GM19351 (cell line): Measurements from ENCODE around the gene LAMC1.

ENCODE experiments used
- ATAC-seq: cut with Tn5 transposase; IDR thresholded peaks from one replicate; pipeline ENCODE4 v1.9.1; 2021; ENCODE audit warnings: mild to moderate bottlenecking, moderate library complexity; ENCODE audit not compliant: unreplicated experiment

Gene LAMC1

DNA sequence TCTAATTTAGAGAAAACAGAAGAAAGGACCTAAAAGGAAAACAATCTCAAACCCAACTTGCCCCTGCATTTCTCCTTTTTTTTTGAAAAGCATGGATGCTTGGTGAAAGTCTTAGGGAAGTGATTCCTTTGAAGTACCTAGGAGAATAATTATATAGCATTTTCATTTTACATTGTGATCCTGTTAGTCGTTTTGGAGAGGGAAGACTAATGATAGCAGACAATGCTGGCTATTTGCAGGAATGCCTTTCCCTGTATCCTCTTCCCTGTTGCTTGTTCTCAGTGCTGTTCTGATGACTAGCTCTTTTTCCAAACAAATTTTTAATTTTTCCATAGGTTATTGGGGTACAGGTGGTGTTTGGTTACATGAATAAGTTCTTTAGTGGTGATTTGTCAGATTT, 53.9 kb downstream of the LAMC1 start:
- ATAC-seq, result no peak

DNA sequence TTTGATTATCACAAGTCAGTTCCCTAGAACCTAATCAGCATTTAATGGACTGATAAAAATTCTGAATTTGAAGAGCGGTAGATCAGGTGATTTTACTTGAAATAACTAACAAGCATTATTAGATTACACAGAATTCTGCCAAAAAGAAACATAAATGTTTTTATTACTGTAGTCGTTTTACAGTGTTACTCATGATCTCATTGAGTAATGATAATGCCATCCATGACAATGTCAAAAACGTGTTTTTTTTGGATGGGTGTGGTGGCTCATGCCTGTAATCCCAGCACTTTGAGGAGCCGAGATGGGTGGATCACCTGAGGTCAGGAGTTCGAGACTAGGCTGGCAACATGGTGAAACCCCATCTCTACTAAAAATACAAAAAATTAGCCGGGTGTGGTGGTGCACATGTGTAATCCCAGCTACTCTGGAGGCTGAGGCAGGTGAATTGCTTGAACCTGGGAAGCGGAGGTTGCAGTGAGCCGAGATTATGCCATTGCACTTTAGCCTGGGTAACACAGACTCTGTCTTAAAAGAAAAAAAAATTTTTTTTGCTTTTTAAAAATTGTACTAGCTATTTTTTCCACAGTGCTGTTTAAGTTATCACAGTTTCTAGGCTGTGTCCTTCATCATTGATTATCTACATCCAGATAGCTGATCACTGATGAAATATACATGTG, 56.6 kb downstream of the LAMC1 start:
- ATAC-seq, result no peak

DNA sequence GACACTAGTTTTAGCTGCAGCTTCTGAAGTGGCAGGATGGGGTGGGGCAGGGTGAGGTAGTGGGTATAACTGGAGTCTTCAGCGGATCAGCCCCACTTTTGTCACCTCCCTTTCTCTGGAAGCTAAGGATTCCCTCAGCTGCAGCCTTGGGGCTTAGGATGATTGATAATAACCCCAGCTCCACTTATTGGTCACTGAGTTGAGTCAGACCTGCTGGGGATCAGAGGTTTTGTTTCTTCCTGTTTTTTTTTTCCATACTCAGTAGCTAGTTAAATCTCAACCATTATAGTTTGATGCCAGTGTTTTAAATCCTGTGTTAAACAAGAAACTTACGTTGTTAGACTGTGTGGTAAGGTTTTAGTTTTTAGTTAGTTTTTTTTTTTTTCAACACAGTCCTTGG, 57.2 kb downstream of the LAMC1 start:
- ATAC-seq, result no peak

DNA sequence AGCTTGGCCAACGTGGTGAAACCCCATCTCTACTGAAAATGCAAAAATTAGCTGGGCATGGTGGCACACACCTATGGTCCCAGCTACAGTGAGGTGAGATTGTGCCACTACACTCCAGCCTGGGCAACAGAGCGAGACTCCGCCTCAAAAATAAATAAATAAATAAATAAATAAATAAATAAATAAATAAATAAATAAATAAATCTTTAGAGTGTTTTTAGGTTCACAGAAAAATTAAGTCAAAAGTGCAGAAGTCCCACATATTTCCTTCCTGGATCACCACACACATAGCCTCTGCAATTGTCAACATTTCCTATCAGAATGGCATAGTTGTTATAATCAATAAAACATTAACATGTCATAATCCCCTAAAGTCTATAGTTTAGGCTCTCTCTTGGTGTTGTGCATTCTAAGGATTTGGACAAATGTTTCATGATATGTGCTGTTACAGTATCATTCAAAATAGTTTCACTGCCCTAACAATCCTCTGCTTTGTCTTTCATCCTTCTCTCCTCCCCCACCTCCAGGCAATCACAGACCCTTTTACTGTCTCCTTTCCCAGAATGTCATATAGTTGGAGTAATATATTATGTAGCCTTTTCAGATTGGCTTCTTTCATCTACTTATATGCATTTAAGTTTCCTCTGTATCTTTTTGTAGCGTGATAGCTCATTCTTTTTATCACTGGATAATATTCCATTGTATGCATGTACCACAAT, 58.3 kb downstream of the LAMC1 start:
- no peak for ATAC-seq

DNA sequence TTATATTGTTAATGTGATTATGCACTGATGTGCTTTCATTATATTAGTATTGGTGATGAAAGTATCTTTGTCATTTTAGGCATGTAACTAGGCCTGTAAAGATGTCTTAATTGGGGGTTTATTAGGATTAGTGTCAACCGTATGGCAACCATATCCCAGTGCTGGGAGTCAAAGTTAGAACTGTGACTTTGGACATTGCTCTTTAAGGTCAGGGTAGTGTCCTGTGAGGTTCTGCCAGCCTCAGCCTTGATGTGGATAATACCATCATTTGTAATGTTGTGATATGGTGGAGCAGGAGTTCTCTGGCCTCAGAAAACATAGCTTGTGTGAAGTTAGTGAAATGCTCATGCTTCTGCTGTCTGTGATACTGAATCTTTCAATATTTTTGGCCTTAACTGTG, 59.4 kb downstream of the LAMC1 start:
- no peak for ATAC-seq

DNA sequence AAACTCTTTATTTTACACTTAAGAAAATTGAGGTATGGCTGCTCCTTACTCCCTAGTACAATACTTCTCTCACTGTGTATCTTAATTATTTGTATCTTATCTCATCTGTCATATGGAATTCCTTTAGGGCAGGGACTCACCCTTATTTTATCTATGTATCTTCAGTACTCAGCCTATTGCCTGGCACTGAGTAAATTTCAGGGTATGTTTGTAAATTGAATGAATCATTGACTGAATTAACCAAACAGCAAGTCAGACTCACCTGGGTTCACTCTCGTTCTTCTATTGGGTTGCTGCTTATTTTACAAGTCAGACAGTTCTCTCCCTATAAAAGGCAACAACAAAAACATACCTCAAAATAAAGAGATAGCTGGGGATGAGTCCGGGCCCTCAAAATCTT, 63.8 kb downstream of the LAMC1 start:
- ATAC-seq, result no peak

DNA sequence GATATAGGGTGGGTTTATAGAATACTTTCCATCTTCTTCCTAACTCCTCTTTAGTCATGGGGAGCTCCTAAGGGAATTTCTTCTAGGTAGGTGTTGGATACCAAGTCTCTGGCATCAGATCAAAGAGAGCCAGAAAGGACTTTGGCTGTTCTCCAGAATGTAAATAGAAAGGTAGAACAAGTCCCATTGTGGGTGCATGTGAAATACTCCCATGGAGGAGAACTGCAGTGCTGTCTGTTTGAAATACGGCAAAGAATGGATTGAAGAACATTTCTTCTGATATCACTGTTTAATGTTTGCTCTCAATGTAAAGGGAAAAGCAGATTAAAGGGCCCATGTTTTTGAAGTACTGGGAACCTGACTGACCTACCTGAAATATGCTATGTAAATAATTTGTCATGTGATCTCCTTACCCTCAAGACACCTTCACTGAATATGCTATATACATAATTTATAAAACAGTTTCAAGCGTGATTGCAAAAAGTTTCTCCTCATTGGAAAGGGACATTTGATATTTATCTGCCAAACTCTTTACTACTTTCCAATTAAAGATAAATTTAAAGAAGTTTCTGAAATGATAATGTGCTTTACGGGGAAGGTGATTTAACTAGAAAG, 65.9 kb downstream of the LAMC1 start:
- no peak for ATAC-seq

DNA sequence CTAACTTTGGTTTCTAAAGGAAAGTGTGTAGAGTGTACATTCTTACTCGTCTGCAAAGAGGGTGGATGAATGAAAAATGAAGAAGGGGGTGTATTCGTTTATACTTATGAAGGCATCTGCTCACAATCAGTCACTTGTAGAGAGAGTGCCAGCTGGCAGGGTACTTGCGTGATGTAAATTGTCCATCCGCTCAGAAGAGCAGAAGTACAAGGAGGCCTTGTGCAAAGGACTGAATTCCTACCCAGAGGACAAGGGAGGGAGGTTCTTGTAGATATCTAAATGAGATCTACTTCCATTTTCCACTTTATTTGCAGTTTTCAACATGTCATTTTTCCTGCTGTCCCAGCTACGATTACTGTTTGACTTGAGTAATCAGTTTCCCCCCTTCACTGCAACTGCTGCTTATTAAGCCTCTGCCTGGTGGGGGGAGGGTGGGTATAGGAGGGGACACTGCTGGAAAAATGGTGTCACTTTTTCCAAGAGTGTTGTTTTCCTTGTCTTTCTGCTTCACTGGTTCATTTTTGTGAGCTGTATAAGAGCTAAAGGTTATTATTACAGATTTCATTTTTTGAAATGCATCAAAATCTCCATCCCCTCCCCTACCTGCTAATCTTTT, 67.3 kb downstream of the LAMC1 start:
- no peak for ATAC-seq

DNA sequence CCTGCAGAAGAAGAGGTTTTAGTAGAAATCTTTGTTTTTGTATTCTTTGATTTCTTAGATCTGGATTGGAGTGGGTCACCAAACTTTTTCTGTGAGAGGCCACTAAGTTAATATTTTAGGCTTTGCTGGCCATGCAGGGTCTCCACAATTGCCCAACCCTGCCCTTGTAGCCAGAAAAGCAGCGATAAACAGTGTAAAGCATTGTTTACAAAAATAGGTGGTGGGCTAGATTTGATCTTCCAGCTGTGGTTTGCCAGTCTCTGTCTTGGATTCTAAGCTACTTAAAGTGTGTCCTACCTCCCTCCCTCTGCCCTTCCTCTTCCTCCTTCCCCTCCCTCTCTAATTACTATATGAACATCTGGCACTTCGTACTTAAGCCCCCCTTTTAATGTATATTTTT, 68.0 kb downstream of the LAMC1 start:
- ATAC-seq, result no peak

DNA sequence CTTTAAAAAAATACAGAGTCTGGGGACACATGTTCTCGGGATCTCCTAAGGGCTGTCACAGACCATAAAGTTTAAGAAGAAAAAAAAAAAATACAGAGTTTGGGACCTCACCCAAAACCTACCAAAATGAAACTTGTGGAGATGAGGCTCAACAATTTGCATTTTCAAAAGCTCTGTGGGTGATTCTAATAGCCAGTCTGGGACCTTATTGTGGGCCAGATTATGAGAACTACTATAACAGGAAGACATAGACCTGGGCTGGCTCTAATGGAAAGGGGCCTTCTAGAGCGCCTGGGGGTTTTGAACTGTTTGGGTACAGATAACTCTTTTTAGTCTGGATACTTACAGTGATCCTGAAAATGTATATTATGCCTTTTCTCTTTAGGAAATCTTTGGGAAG, 69.1 kb downstream of the LAMC1 start:
- ATAC-seq, result no peak

DNA sequence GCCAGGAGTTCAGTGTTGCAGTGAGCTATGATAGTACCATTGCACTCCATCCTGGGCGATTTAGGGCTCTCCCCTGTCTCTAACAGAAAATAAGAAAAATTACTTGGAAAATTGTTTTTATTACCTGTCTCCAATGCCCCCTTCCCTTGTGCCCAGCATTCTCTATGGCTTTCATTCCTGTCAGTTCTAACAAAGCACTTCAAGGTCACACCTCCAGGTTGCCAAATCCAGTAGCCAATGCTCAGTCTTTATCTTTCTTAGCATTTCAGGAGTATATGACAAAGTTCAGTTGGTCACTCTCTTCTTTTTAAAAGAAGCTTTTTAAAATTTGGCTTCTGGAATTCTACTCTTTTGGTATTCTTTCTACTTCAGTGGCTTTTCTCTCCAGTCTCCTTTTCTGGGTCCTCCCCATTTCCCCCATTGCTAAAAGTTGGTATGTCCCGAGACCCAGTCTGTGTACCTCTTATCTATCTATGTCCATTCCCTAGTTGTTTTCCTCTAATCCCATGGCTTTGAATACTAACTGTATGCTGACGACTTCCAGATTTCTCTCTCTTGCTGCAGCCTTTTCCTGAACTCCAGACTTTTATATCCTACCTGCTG, 69.9 kb downstream of the LAMC1 start:
- ATAC-seq, result no peak

DNA sequence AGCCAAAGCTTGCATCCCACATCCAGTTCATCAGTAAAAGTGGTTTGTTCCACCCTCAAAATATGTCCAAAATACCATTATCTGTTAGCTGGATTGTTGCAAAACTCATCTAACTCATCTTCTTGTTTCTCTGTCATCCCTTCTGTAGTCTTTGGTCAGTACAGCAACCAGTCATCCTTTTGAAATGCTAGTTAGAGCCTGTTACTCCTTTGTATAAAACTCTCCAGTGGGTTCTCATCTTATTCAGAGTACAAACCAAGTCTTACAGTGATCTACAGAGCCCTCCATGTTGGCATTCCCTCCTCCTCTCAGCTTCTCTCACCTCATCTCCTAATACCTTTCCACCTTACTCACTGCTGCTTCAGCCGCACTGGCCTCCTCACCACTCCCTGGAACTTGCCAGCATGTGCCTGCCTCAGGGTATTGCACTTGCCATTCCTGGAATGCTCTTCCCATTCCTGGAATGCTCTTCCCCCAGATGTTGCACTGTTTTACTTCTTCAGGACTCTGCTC, 70.6 kb downstream of the LAMC1 start:
- no peak for ATAC-seq

DNA sequence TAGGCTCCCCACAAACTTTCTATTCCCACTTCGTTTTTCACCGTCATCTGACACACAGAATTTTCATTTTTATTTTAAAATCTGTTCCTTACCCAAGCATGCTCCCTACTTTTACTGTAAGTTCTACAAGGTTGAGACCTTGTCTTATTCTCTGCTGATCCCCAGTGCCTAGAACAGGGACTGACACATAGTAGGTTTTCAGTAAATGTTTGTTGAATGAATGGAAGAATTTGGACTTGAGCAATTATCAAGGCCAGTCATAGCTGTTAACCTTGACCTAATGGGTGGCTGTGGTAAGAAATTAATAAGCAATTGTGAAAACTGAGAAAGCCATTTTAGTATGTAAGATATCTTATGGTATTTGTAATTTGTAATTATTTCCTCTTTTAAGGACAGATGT, 71.1 kb downstream of the LAMC1 start:
- no peak for ATAC-seq

DNA sequence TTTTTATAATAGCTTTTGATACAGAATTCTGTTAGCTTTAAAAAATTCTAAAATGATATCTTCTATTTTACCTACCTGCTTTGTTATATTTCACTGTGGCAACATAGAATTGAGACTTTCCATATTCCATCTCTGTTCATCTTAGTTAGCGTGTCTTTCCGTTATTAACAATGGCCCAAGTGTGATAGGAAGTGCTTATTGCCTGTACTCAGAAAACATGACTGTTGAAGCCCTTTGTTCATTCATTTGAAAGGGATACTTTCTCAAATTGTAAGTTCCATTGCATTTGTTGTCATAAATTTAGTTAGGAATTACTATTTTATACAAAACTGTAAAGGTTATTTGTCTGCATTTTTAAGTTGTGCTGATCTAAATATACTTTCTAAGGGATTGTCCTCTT, 73.1 kb downstream of the LAMC1 start:
- no peak for ATAC-seq

DNA sequence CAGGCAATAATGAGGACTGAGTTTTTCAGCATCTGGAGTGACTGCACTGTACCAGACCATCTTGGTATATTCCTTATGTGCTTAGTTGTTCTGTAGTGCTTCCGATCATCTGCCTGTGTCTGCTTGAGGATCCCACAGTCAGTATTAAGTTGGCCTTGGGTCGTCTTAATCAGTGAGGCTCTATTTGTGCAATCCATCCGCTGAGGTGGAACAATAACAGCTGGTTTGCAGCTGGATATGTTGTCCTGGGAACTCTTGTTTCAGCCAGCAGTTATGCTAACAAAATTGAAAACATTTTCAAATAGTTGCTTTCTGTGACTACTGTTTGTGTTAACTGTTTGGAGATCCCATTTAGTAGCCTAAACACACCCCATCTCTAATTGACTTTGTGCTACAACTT, 73.7 kb downstream of the LAMC1 start:
- ATAC-seq, result no peak

DNA sequence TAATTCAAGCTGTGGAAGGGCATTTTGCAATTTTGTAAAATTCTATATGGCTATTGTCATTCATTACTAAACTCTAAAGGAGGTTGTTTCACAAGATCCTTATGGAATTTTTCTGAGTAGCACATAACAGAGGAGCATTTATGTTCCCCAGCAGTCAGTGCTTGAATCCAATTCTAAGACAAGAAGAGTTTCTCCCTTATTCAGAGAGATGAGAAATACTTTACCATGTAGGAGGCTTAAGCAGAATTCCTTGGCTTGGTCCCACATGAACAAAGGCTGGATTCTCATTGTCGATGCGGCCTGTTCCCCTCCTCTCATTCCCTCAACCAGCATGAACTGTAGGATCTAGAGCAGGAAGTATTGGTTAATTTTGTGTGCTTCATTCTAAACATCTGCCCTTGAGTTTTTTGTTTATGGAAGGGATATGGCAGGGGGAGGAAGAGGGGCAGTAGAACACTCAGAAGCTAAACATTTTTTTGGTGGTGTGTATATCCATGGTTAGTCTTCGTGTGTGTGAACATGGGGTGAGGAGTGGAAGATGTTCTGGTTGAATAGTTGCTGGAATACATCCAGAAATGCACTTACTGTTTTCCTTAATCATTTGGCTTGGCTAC, 74.3 kb downstream of the LAMC1 start:
- no peak for ATAC-seq

DNA sequence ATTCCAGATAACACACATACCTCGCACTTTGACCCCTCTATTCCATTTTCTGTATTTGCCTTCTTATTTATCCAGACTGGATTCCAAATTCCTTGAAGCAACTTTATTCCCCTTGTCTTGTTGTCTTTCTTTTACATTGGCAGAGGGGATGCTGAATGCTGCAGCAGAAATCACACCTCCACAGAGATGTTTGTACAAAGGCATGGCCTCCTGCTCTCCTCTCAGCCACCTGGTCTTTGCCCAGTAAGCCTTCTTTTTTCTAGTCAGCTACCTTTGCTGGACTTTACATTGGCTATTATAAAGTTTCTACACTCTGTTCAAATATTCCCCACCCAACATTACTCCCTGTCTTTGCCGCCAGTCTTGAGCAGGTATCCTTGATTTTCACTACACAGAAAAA, 75.1 kb downstream of the LAMC1 start:
- ATAC-seq, result no peak

DNA sequence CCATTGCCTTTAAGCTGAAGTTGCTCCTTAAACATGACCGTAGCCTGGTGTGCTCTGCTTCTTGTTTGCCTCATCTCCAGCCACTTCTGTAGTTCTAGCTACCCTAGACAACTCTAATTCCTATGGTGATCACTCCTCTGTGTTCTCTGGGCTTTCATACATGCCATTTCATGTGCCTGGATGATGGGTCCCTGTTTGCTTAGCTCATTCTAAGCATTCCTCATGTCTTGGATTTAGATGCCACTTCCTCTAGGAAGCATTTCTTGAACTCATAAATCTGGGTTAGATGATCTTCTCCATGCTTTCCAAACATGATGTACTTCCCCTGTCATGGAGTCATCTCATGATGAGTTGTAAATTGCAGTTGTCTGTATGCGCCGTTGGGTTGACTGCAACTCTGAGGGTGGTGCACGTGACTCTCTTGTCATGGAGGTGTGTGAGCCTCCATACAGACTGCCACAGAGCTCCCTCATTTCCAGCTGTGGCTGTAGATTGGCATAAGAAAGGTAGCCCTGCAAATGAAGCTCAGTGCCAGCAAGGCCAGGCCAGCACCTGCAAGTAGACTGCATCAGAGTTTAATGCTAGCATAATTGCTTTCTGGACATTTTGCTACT, 77.2 kb downstream of the LAMC1 start:
- ATAC-seq, result no peak

DNA sequence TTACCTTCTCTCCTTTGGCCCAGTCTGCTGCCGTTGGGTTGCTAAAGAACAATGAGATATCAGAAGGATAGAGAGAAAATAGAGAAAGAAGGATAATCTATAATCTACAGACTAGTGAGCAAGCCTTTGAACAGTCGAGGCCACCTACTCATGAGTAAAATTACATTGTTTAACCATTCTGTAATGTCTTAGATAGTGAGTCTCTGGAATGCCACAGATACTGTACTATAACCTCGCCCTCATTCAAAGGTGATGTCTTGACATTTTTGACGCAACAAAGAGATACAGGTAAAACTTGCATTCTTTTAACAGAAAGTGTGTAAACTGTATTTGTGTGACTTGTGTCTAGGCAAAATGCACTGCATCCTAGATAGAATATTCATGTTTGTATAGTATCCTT, 77.9 kb downstream of the LAMC1 start:
- ATAC-seq, result no peak

DNA sequence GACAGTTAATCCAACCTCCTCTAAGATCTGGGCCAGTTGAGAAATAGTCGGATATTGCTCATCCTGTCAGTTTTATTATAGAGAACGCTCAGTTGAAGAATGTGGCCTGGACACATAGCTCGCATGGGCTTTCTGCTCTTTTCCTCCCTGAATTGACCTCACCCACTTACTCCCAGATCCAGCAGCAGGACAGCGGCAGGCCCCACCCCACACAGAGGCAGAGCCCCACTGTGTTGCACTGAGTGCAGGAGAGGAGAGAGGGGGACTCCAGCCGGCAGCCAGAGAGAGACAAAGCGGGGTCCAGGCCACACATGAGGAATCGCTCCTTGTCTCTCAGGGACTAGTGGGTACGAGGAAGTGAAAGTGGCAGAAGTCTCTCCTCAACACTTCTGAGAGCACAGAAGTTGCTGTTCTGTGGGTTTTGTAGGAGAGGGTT, 78.6 kb downstream of the LAMC1 start:
- ATAC-seq, result no peak
